AG04450 (cell line): Measurements from ENCODE around the gene BRD3OS. TPM values are rescaled to one million over a fixed set of nuclear protein-coding genes. Genes with fewer than 3 reads are reported as not detected.
A peak's percentile ranks its signal among the peaks of the same experiment; 100 is the strongest.

Experiments used
- CTCF ChIA-PET: fragments of 300-600, 350-600 bp; formaldehyde crosslinking; extraction: SDS; loops from one replicate; lab custom pipeline; 2022; ENCODE audit warnings: antibody characterized with exemption, inconsistent platforms; lab: Charles Lee
- POLR2A ChIA-PET: fragments of 350-600 bp; formaldehyde crosslinking; extraction: SDS; loops from one replicate; lab custom pipeline; 2021; ENCODE audit warnings: antibody characterized with exemption, inconsistent platforms; lab: Yijun Ruan, JAX
- DNase-seq: peaks from one replicate; pipeline ENCODE4 v3.0.0-alpha.2; 2011; ENCODE audit warnings: low read depth, low spot score
- H3K27ac ChIP-seq: one replicate; pipeline ENCODE4 v1.5.1; 2012; ENCODE audit warnings: low read depth, low read length, control low read depth
- H3K27me3 ChIP-seq: one replicate; pipeline ENCODE4 v1.6.0; 2012; ENCODE audit warnings: low read length; ENCODE audit not compliant: control insufficient read depth, insufficient read depth
- H3K4me3 ChIP-seq: 2 replicates; pipeline ENCODE4 v1.5.1; 2011; ENCODE audit warnings: mild to moderate bottlenecking, low read depth, low read length, control low read depth
- H3K9me3 ChIP-seq: 2 replicates; pipeline ENCODE4 v1.5.1; 2012; ENCODE audit warnings: low read length; ENCODE audit not compliant: control insufficient read depth, insufficient read depth
- CTCF ChIP-seq: IDR thresholded peaks from 2 replicates; pipeline ENCODE4 v1.5.1; 2011; ENCODE audit warnings: low read depth, low read length, control low read depth, inconsistent platforms
- polyA plus RNA-seq: library from polyadenylated mRNA; depleted of rRNA; stranded (reverse); fragments of >200 nt; gene quantifications from 2 replicates; pipeline ENCODE4 v1.2.3, GENCODE V29; 2011

Gene BRD3OS
- polyA plus RNA-seq, 1 experiment: 20.2 TPM

DNA sequence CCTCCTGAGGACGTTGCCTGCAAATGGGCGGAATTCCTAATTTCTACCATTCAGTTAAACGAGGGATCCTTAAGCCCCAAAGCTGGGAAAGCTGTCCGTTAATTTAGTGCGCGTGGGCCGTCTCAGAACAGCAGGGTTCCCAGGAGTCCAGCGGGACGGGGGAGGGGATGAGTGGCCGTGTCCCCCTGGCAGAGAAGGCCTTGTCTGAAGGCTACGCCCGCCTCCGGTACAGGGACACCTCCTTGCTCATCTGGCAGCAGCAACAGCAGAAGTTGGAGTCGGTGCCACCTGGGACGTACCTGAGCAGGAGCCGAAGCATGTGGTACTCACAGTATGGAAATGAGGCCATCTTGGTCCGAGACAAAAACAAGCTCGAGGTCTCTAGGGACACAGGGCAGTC, 1.3 kb downstream of the BRD3OS start:
- H3K9me3 ChIP-seq: no peaks in the 10 kb centered on the region
- ChIA-PET POLR2A (interaction anchor here (2.5 kb wide), 1 partner anchor 109 kb away, joined by 9 read pairs; the partner anchor contains the start of gene WDR5), CTCF (interaction anchor here (0.8 to 3.2 kb wide), 3 partner anchors 32 to 246 kb away, joined by 3 to 20 read pairs (median 4); no protein-coding TSS in a partner anchor)
- peak overlapping the region; percentile 90 for H3K4me3 ChIP-seq
- H3K27me3 ChIP-seq: no peaks in the 10 kb centered on the region
- H3K27ac ChIP-seq: no peak overlapping the region
- no peak for TF ChIP-seq CTCF
- DNase-seq: no peak

DNA sequence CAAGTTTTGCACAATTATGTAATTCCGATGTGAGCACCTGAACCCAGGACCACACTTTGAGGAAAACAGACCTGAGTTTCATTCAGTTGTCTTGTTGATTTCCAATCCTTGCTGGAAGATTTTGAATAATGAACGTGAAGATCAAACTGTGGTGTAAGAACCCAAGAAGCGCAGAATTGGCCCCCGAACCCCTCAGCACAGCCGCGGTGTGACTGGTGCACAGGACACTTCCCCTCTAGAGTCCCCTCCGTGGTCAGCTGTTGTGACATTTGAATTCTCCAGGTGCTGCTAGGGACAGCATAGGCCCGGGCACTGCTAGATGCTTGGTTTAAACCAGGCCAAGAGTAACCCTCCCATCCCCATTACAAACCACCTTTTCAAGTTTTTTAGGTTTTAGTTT, 1.7 kb downstream of the BRD3OS start:
- POLR2A ChIA-PET: interaction anchor here (2.5 kb wide), 1 partner anchor 109 kb away, joined by 9 read pairs; the partner anchor contains the start of gene WDR5

GRCh38 chr9:134027561-134027960, 2.3 kb downstream of the BRD3OS start:
- Histone ChIP-seq H3K4me3 (no peak overlapping the region), H3K27me3 (no peaks in the 10 kb centered on the region), H3K9me3 (no peaks in the 10 kb centered on the region), H3K27ac (no peak overlapping the region)
- CTCF ChIA-PET: no interaction called here
- TF ChIP-seq CTCF: no peak
- POLR2A ChIA-PET: no interaction called here
- DNase-seq: no peak

More for the DNA sequence above, 1.7 kb downstream of the BRD3OS start:
- TF ChIP-seq CTCF: no peak
- no peaks in the 10 kb centered on the region for H3K9me3 ChIP-seq
- H3K27ac ChIP-seq: no peak overlapping the region
- H3K27me3 ChIP-seq: no peaks in the 10 kb centered on the region
- CTCF ChIA-PET: interaction anchor here (3.2 kb wide), 1 partner anchor 33 kb away, joined by 20 read pairs; no protein-coding TSS in a partner anchor
- no peak overlapping the region for H3K4me3 ChIP-seq
- DNase-seq: no peak

DNA sequence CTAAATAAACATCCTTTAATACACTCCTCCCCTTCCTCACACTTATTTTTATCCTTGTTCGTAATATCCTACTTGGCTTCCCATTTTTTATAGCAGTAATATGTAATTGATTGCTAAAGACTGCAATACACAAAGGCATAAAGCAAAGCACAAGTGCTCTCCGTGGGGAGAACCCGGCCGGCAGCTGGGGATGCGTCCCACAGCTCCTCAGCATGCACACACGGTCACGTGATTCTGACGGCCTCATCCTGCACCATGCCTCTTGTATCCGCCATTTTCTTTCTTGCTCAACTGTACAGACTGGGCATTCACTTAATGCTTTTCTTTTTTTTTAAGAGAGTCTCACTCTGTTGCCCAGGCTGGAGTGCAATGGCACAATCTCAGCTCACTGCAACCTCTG, 2.8 kb downstream of the BRD3OS start:
- no peak for TF ChIP-seq CTCF
- CTCF ChIA-PET: no interaction called here
- H3K27me3 ChIP-seq: no peaks in the 10 kb centered on the region
- POLR2A ChIA-PET: no interaction called here
- no peak overlapping the region for H3K27ac ChIP-seq
- H3K4me3 ChIP-seq: no peak overlapping the region
- no peaks in the 10 kb centered on the region for H3K9me3 ChIP-seq
- DNase-seq: no peak

- Histone ChIP-seq H3K4me3 (no peak overlapping the region), H3K9me3 (peaks cover 2% of the 10 kb centered on the region; the same call in 1 of the 2 replicates), H3K27me3 (no peaks in the 10 kb centered on the region), H3K27ac (no peak overlapping the region)
- ChIA-PET CTCF (no interaction called here), POLR2A (no interaction called here)
- TF ChIP-seq CTCF: no peak
- DNase-seq: no peak
Measured at GRCh38 chr9:134028575-134029247, 3.4 kb downstream of the BRD3OS start.
